Mucosa of descending colon (tissue), 3 donors: Measurements from ENCODE around the gene BMPR1A. TPM values are rescaled to one million over a fixed set of nuclear protein-coding genes. Genes with fewer than 3 reads are reported as not detected.

Experiments
- ATAC-seq: fragments of 200-7000 bp; cut with Tn5 transposase; one replicate; pipeline ENCODE4 v1.9.1; 2020; ENCODE audit warnings: mild to moderate bottlenecking, moderate library complexity
- DNase-seq, 3 donors: peaks; one replicate each; pipeline ENCODE4 v3.0.0-alpha.2; 2020
- H3K36me3 ChIP-seq: fragments of 200-600 bp; one replicate; pipeline ENCODE4 v1.8.0; 2021; ENCODE audit warnings: low read depth, mild to moderate bottlenecking
- H3K4me1 ChIP-seq: fragments of 200-600 bp; one replicate; pipeline ENCODE4 v1.8.0; 2021; ENCODE audit warnings: low read depth, mild to moderate bottlenecking
- H3K4me3 ChIP-seq: fragments of 200-600 bp; one replicate; pipeline ENCODE4 v1.8.0; 2021; ENCODE audit warnings: mild to moderate bottlenecking
- H3K9me3 ChIP-seq: fragments of 200-600 bp; one replicate; pipeline ENCODE4 v1.8.0; 2021; ENCODE audit warnings: mild to moderate bottlenecking
- intact Hi-C, 2 donors: fragments of 100-400 bp; cut with DNase I in 1 of 2; cut with micrococcal nuclease in 1 of 2; formaldehyde crosslinking; loops; one replicate each; pipeline versions ENCODE4 v1.11.0 to v1.11.1; 2022; cut with DNase I, micrococcal nuclease
- total RNA-seq, 3 donors: library from RNA; stranded (reverse); fragmentation: NEBNext Ultra II Directional in 2 of 3; extraction: Animal tissue kit (Norgen Biotek cat#: 25700) in 2 of 3; gene quantifications; one replicate each; pipeline versions ENCODE4 v1.2.1 to v1.2.4, GENCODE V29; 2021 to 2023
- TF ChIP-seq, protein P1 (sequence below): fragments of 200-600 bp; IDR thresholded peaks from one replicate; pipeline ENCODE4 v1.8.0; 2022; ENCODE audit warnings: antibody characterized with exemption, mild to moderate bottlenecking
- donor health status: DM: no; HTN: no; CAD: no; lungs with moderate emphysema.
- donor health status: DM: no; HTN: no; CAD: no.
- donor health status: DM: no; HTN: yes; CAD: no.

Gene BMPR1A
- total RNA-seq, 3 donors from 2014 or later = 44.4 to 126 (median 45.3) TPM

DNA sequence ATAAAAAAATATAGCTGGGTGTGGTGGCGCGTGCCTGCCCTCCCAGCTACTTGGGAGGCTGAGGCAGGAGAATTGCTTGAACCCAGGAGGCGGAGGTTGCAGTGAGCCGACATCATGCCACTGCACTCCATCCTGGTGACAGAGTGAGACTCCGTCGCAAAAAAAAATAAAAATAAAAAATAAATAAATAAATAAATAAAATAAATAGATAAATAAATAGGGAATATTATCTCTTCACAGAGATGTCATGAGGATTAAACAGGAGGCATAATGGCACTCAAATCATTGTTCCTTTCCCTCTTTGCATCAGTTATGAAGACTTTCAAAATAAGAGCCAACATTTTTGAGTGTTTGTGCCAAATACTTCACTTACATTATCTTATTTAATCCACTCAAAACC is 32.0 kb upstream of the BMPR1A start:
- no peaks in the 10 kb centered on the region for H3K4me1 ChIP-seq
- H3K36me3 ChIP-seq = no peaks in the 10 kb centered on the region
- no peak overlapping the region for H3K4me3 ChIP-seq
- TF ChIP-seq, protein P1, sequence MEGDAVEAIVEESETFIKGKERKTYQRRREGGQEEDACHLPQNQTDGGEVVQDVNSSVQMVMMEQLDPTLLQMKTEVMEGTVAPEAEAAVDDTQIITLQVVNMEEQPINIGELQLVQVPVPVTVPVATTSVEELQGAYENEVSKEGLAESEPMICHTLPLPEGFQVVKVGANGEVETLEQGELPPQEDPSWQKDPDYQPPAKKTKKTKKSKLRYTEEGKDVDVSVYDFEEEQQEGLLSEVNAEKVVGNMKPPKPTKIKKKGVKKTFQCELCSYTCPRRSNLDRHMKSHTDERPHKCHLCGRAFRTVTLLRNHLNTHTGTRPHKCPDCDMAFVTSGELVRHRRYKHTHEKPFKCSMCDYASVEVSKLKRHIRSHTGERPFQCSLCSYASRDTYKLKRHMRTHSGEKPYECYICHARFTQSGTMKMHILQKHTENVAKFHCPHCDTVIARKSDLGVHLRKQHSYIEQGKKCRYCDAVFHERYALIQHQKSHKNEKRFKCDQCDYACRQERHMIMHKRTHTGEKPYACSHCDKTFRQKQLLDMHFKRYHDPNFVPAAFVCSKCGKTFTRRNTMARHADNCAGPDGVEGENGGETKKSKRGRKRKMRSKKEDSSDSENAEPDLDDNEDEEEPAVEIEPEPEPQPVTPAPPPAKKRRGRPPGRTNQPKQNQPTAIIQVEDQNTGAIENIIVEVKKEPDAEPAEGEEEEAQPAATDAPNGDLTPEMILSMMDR = no peak
- H3K9me3 ChIP-seq = no peaks in the 10 kb centered on the region
- DNase-seq (no peak), ATAC-seq (no peak)
- intact Hi-C loops = no loop called here

DNA sequence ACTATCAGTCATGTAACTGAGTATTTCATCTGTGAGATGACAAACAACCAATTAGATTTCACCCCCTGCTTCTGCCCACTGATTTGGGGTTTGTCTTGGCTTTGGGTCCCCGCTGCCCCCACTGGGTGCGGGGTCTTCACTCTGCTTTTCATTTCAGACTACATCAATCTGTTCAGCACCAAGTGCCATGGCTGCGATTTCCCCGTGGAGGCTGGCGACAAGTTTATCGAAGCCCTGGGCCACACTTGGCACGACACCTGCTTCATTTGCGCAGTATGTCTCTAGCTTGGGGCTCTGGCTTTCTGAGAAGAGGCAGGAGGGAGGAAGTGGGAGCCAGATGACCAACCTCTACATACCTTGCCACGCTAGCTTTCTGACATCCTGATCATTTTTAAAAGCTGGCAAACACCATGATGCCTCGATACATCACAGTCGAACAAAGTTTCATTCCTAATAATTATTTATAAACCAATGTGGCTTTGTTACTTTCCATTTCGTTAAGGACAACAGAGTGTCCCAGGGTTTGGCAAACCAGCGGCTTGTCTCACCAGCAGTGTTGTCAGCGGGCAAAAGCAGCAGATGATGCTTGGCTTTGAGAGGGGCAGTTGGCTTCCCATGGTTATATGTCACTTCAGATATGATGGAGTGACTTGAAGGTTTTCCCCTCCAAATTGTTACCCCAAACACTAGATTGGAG is 30.3 kb upstream of the BMPR1A start:
- H3K9me3 ChIP-seq = no peaks in the 10 kb centered on the region
- DNase-seq = no peak
- no peak overlapping the region for H3K4me3 ChIP-seq
- H3K36me3 ChIP-seq = no peaks in the 10 kb centered on the region
- intact Hi-C loops = no loop called here
- H3K4me1 ChIP-seq = no peaks in the 10 kb centered on the region
- TF ChIP-seq, protein P1 = no peak
- no peak for ATAC-seq

DNA sequence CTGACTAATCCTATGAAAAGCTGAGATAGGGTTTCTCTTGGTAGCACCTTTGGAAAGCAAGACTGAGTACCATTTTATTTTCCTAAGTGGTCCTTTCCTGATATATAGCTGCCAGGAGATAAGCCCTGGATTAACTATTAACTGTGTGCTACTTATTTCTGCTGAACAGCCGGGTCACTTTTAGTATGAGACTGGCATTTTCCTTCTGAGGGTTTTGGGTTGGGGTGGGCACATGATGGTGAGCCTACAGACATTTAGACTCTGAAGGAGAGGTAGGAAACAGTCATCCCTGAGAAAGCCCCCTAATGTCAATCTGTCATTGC is 29.8 kb upstream of the BMPR1A start:
- Histone ChIP-seq H3K36me3 (no peaks in the 10 kb centered on the region), H3K9me3 (no peaks in the 10 kb centered on the region), H3K4me1 (no peaks in the 10 kb centered on the region), H3K4me3 (no peak overlapping the region)
- ATAC-seq (no peak), DNase-seq (no peak)
- TF ChIP-seq, protein P1 = no peak
- intact Hi-C loops = no loop called here

DNA sequence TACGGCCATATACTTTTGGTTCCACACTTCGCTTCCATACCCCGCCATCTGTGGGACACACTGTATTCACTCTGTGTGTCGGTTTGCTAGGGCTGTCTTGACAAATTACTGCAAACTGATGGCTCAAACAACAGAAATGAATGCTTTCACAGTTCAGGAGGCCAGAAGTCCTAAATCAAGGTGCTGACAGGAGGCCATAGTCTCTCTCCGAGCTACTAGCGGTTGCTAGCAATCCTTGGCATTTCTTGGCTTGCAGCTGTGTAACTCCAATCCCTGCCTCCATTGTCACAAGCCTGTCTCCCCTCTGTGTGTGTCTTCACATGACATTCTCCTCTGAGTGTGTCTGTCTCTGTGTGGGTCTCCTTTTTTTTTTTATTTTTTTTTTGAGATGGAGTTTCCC is 28.9 kb upstream of the BMPR1A start:
- DNase-seq = no peak
- H3K36me3 ChIP-seq = no peaks in the 10 kb centered on the region

DNA sequence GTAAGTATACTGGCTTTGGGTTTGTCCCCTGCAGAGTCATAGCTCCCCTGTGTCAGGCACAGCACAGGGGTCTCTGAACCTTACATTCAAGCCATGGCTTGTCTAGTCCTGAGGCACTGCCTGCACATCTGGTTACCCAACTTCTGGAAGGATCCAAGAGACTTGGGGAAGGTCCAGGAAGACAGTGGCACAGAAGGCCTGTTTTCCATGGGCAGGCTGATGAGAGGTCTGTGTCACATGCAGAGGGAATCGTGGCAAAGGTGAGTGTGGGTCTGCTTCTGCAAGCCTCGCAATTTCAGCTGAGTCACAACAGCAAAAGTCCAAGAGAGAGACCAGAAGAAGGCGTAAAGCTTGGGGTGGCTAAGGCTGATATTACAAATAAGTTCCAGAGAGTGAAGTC is 28.4 kb upstream of the BMPR1A start:
- intact Hi-C loops = no loop called here
- ATAC-seq = no peak
- H3K36me3 ChIP-seq = no peaks in the 10 kb centered on the region
- H3K4me1 ChIP-seq = no peaks in the 10 kb centered on the region
- TF ChIP-seq, protein P1 = no peak
- H3K9me3 ChIP-seq = no peaks in the 10 kb centered on the region
- H3K4me3 ChIP-seq = no peak overlapping the region
- DNase-seq = no peak

More for the DNA sequence above, 28.9 kb upstream of the BMPR1A start:
- TF ChIP-seq, protein P1 = no peak
- Histone ChIP-seq H3K9me3 (no peaks in the 10 kb centered on the region), H3K4me3 (no peak overlapping the region), H3K4me1 (no peaks in the 10 kb centered on the region)
- no peak for ATAC-seq
- intact Hi-C loops = no loop called here

DNA sequence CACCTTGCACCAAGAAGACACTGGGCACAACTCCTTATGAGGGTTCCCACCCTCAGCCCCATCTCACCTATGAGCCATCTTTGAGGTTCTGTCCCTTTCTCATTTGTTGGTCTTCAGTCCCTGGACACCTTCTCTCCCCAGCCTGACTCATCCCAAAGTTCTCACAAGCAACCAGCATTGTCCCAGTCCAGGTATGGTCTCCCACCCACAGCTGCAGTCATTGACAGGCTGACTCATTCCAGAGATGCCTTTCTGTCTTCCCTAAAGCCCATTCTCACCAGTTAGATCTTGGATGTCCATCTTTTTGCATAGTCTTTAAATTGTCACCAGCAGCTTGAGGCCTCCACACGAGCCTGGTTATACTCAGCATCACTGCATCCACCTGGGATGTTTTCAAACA is 26.7 kb upstream of the BMPR1A start:
- H3K36me3 ChIP-seq = no peaks in the 10 kb centered on the region
- intact Hi-C loops = no loop called here
- DNase-seq = no peak
- no peaks in the 10 kb centered on the region for H3K9me3 ChIP-seq
- no peak for ATAC-seq
- no peak overlapping the region for H3K4me3 ChIP-seq
- no peaks in the 10 kb centered on the region for H3K4me1 ChIP-seq
- TF ChIP-seq, protein P1 = no peak
